T-helper 1 cell (primary cell): Measurements from ENCODE around the gene TMEM168.
"Not testable (repeated sequence)": the region's sequence is repeated elsewhere in the genome, so short reads cannot be mapped to it uniquely, and the experiment has no call there.

ENCODE experiments used
- DNase-seq, 5 donors: peaks; one replicate each; pipeline ENCODE4 v3.0.0-alpha.2; 2012 to 2020
- total RNA-seq, 4 donors: gene quantifications; one replicate each; lab custom pipeline; 2026; lab: John Stamatoyannopoulos, UW

The TMEM168 gene, protein sequence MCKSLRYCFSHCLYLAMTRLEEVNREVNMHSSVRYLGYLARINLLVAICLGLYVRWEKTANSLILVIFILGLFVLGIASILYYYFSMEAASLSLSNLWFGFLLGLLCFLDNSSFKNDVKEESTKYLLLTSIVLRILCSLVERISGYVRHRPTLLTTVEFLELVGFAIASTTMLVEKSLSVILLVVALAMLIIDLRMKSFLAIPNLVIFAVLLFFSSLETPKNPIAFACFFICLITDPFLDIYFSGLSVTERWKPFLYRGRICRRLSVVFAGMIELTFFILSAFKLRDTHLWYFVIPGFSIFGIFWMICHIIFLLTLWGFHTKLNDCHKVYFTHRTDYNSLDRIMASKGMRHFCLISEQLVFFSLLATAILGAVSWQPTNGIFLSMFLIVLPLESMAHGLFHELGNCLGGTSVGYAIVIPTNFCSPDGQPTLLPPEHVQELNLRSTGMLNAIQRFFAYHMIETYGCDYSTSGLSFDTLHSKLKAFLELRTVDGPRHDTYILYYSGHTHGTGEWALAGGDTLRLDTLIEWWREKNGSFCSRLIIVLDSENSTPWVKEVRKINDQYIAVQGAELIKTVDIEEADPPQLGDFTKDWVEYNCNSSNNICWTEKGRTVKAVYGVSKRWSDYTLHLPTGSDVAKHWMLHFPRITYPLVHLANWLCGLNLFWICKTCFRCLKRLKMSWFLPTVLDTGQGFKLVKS
- total RNA-seq, result 15.3 to 32.8 (median 23.0) reads per million in 4 donors

DNA sequence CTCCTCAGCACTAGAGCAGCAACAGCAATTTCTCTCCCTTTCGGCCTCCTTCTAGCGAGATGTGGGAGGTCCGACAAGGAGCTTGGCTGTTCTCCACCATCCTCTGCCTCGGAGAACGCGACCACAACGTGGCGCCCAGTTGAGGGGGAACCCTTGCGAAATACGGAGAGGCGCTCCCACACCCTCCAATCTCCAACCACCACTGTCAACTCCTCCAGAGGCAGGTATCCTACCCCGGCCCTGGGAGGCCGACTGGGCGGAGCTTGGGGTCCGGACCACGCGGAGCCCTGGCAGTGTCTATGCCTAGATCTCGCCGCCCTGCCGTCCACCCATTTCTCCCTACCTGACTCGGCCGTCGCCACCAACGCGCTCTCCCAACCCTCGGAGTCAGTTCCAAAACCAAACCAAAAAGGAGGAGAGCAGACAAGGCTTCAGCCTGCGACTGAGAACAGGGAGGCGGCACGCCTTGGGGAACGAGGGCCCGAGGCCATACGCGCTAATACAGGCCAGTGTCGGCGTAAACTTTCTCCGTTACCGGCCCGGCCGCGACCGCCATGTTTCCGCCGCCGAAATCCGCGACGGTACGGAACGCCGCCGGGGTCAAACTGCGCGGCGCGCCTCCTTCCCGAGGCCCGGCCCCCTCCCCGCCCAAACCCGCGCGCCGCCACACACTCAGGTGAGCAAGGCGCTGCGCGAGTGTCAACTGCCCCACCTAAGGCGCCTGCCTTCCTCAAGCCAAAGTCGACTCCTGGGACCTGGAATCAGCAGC lies at the start of gene TMEM168:
TSS of gene TMEM168 (minus strand) at position 577 of the 769 bp plus-strand sequence. CDS start 5,568 bp downstream, outside the sequence.
- peak; percentile 73 to 86 (median 82) for DNase-seq

DNA sequence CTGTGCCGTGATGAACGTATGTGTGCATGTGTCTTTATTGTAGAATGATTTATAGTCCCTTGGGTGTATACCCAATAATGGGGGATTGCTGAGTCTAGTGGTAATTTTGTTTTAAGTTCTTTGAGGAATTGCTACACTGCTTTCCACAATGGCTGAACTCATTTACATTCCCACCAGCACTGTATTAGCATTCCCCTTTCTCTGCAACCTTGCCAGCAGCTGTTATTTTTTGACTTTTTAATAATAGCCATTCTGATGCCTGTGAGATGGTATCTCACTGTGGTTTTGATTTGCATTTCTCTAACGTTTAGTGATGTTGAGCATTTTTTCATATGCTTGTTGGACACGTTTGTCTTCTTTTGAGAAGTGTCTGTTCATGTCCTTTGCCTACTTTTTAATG lies 45.7 kb upstream of the TMEM168 start:
- DNase-seq, result not testable (repeated sequence)

GRCh38 chr7:112833082-112833481 lies 42.9 kb upstream of the TMEM168 start:
- no peak for DNase-seq

DNA sequence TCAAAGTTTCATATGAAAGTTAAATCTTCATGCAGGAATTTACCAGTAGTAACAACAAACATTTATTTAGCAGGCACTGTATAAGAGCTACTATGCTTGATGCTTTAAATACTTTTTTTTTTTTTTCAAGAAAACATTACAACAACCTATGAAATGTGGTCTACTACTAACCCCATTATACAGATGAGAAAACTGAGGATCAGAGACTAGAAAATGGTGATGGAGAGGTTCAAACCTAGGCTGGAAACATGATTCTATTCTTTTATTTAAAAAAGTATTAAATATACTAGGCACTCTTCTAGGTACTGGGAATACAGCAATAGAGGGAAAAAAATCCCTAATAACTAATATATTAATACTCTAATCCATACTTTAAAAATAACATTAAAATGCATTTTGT lies 40.6 kb upstream of the TMEM168 start:
- DNase-seq, result no peak

DNA sequence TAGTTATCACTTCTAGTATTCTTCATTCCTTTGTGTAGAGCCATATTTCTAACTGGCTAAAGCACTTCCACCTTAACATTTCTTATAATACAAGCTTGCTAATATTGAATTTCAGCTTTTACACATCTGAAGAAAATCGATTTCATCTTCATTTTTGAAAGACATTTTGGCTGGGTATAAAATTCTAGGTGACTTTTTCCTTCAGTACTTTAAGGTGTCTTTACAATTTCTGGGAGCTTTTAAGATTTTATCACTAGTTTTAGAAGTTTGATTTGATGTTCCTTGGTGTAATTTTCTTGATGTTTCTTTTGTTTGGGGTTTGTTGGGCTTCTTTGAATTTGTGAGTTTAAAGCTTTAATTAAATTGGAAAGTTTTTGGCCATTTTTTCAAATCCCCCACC lies 38.5 kb upstream of the TMEM168 start:
- no peak for DNase-seq

DNA sequence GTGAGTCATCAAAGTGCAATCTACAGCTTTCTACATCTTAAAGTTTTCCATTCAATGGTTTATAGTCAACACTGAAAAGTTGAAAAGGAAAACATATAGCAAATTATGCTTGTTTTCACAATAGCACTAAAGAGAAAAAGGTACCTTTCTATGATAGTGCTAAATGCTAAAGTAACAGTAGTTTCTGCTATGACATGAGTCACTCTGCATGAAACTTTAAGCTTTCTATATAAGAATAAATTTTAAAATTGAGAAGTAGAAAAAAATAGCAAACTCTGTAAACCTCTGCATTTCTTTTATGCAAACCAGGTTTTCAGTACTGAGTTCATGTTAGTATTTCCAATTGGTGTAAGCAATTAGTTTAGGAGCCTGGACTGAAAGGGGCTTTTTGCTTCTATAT lies 31.2 kb upstream of the TMEM168 start:
- DNase-seq, result no peak

- DNase-seq, result no peak
Measured at GRCh38 chr7:112819536-112819935, 29.3 kb upstream of the TMEM168 start.

- no peak for DNase-seq
Measured at GRCh38 chr7:112806156-112806555, 16.0 kb upstream of the TMEM168 start.

DNA sequence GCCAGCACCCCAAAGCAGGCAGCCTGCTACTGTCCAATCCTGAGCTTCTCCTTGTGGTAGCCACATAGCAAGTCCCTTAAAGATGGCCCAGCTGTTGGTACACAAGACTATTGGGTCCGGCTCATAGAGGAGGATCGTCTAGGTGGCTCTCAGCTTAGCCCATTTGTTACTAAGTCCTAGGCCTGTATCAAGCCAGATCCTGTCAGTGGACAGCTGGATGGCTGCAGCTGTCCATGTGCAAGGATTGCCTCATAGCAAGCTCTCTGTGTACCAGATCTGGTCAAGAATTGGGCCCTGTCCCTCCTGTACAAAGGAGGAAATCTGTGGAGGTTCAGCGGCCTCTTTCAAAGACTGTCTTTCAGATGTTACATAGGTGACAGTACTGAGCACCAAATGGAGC lies 12.2 kb upstream of the TMEM168 start:
- no peak for DNase-seq

- no peak for DNase-seq
Measured at GRCh38 chr7:112800486-112800885, 10.3 kb upstream of the TMEM168 start.

- no peak for DNase-seq
Measured at GRCh38 chr7:112799448-112800120, 9.4 kb upstream of the TMEM168 start.

DNA sequence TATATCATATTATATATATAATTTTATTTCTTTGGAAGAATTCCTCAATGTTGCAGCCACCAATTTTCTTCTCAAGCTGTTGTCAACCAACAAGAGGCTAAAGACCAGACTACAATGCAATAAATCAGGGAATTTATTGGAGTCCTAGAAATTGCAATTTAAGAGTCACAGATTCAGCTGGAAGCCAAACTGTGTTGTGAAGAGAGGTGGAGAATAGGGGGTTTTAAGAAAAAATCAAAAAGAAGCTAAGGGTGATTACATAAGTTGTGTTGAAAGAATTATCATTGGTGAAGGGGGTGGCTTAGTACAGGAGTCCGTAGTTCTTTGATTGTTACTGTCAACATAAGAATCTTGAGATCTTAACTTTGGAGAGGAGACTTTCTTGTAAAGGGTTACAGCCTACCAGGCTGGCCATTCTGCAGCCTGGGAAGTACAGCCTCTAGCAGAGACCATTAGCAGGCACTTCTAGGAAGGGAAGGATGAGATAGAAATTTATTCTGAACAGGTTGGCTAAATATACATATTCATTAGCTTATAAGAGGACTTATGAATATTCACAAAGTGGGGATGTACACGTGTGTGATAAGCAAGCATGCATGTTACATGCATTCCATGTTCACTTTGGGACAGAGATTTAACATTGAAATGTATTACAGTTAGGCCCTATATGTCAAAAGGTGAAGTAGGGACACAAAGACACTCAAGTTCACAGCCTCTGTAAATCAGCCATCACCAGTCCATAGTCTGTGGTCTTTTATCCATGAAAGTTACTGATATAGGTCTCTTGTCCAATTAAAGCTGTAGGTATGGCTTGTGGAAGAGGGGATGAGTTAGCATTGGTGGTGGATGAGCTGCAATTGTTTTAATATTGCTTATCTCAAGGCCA lies 8.3 kb upstream of the TMEM168 start:
- peak in 1 of 5 donors; percentile 13 for DNase-seq

GRCh38 chr7:112796552-112796951 lies 6.4 kb upstream of the TMEM168 start:
- not testable (repeated sequence) for DNase-seq

DNA sequence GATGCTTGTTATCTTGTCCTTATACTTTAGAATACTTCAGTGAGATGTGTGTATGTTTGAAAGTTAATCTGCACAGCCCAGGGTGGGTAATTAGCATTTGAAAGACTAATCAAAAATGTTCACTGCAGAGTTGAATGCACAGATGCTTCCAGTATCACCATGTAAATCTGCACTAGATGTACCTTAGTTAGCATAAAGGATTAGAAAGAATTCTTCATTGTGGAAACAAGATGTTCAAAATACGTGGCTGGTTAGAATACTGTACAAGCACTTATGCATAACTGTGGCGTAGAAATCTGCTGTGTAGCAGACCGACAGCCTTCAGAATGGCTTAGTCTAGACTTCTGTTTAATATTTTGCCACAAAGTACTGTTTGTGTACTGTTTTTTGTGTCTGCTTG lies 2.2 kb upstream of the TMEM168 start:
- no peak for DNase-seq

- no peak for DNase-seq
Measured at GRCh38 chr7:112791465-112792168, 1.4 kb upstream of the TMEM168 start.

DNA sequence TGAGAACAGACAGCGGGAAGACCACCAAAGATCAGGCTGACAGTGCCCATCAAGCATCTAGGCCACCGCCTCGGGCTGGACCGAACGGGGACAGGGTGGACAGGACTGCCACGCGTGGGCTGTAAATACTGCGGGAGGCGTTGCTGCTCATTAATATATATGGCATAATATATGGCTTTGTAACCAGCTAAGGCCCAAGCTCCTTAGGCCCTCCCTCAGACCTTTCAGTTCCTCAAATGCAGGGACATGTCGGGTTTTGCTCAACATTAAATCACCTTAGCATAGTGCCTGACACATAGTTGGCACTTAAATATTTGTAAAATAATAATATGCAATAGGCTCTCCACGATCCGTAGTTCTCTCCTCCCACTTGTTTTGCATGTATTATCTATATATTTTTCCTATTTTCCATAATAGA lies 402 bp upstream of the TMEM168 start:
- no peak for DNase-seq

- no peak for DNase-seq
Measured at GRCh38 chr7:112789453-112789816, 758 bp downstream of the TMEM168 start.

- DNase-seq, result no peak
Measured at GRCh38 chr7:112788778-112789343, 1.3 kb downstream of the TMEM168 start.

DNA sequence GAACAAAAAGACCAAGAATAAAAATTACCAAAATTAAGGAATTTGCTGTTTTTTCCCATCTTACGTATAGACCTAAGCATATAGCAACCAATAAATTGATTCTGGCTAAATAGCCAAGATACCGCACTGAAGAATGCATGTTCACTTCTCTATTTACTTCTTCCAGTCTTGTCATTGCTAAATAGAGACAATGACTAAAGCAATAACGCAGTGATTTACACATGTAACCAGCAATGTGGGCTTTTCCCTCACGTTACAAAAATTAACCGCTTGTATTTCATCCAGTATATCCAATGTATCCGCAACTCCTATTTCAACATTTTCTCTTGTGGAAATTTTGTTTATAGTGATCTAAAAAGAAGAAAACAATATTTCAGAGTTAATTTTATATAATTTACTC lies 5.6 kb downstream of the TMEM168 start:
- no peak for DNase-seq

- peak in 1 of 5 donors; percentile 77 for DNase-seq
Measured at GRCh38 chr7:112782498-112782897, 7.7 kb downstream of the TMEM168 start.

DNA sequence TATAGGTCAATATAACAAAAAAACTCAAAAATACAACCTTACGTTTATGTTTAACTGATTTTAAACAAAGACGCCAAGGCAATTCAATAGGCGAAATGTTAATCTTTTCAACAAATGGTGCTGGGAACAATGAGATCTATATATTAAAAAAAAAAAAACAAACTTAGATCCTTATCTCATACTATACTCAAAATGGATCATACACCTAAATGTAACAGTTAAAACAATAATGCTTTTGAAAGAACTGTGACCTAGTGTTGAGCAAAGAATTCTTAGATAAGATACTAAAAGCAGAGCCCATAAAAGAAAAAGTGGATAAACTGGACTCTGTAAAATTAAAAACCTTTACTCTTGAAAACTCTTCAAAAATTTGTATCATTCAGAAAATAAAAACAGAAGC lies 8.6 kb downstream of the TMEM168 start:
- no peak for DNase-seq
